GM12891 (cell line): Measurements from ENCODE around the gene SLC22A8.

Experiments
- POLR2A ChIP-seq: IDR thresholded peaks from 2 replicates; pipeline ENCODE4 v1.6.1; 2011; ENCODE audit warnings: low read depth, low read length, control low read depth
- POLR2AphosphoS5 ChIP-seq: IDR thresholded peaks from 2 replicates; pipeline ENCODE4 v1.6.1; 2011; ENCODE audit warnings: low read depth, low read length, control low read depth
- TAF1 ChIP-seq: IDR thresholded peaks from 2 replicates; pipeline ENCODE4 v1.6.1; 2011; ENCODE audit warnings: low read depth, low read length, control low read depth

- TF ChIP-seq POLR2A (no peak), POLR2AphosphoS5 (no peak), TAF1 (no peak)
Measured at GRCh38 chr11:63023222-63023814, 7.7 kb upstream of the SLC22A8 start.
